Keratinocyte (primary cell): ENCODE results near the gene RCBTB2. TPM values are rescaled to one million over a fixed set of nuclear protein-coding genes. Genes with fewer than 3 reads are reported as not detected.

Source experiments
- DNase-seq: peaks from one replicate; pipeline ENCODE4 v3.0.0-alpha.2; 2011; ENCODE audit warnings: low read depth, missing footprints, low spot score
- FAIRE-seq: peaks from 2 replicates; lab custom pipeline; 2011; peaks lifted over from hg19 to GRCh38; lab: Jason Lieb, UNC
- H2AFZ ChIP-seq: 2 replicates; pipeline ENCODE4 v1.6.0; 2012; ENCODE audit warnings: low read length, control low read depth, inconsistent platforms; ENCODE audit not compliant: control insufficient read depth
- H3K27ac ChIP-seq: 2 replicates; pipeline ENCODE4 v1.5.1; 2011; ENCODE audit warnings: low read length; ENCODE audit not compliant: control insufficient read depth, insufficient read depth
- H3K27me3 ChIP-seq: 3 replicates; pipeline ENCODE4 v1.6.0; 2011; ENCODE audit warnings: low read length; ENCODE audit not compliant: control insufficient read depth, insufficient read depth; ENCODE audit errors: extremely low read depth
- H3K36me3 ChIP-seq, 2 experiments: 2 replicates in 1 of 2; 3 replicates in 1 of 2; pipeline ENCODE4 v1.5.1; 2011; ENCODE audit warnings: low read length in 2 of 2, mild to moderate bottlenecking in 1 of 2; ENCODE audit not compliant: control insufficient read depth in 2 of 2, insufficient read depth in 2 of 2; ENCODE audit errors: extremely low read depth in 1 of 2
- H3K4me1 ChIP-seq: 3 replicates; pipeline ENCODE4 v1.5.1; 2011; ENCODE audit warnings: low read length; ENCODE audit not compliant: control insufficient read depth, insufficient read depth; ENCODE audit errors: extremely low read depth
- H3K4me2 ChIP-seq: 3 replicates; pipeline ENCODE4 v1.6.0; 2011; ENCODE audit warnings: low read depth, low read length; ENCODE audit not compliant: control insufficient read depth, insufficient read depth; ENCODE audit errors: extremely low read depth
- H3K4me3 ChIP-seq, 3 experiments: fragments of 200-600 bp in 1 of 3; sonication (generic) in 1 of 3; 2 replicates in 2 of 3; 3 replicates in 1 of 3; pipeline ENCODE4 v1.5.1; 2011 to 2016; ENCODE audit warnings: low read length in 3 of 3, mild to moderate bottlenecking in 3 of 3, control low read depth in 2 of 3, inconsistent platforms in 1 of 3, low read depth in 1 of 3, mixed read lengths in 1 of 3, mixed run types in 1 of 3, moderate library complexity in 1 of 3; ENCODE audit not compliant: control insufficient read depth in 2 of 3, insufficient read depth in 2 of 3; ENCODE audit errors: extremely low read depth in 1 of 3
- H3K79me2 ChIP-seq: 2 replicates; pipeline ENCODE4 v1.6.0; 2012; ENCODE audit warnings: low read length; ENCODE audit not compliant: control insufficient read depth, insufficient read depth
- H3K9ac ChIP-seq: 3 replicates; pipeline ENCODE4 v1.6.0; 2011; ENCODE audit warnings: low read length; ENCODE audit not compliant: control insufficient read depth, insufficient read depth; ENCODE audit errors: extremely low read depth
- H3K9me1 ChIP-seq: 3 replicates; pipeline ENCODE4 v1.6.0; 2011; ENCODE audit warnings: low read length; ENCODE audit not compliant: control insufficient read depth, insufficient read depth; ENCODE audit errors: extremely low read depth
- H3K9me3 ChIP-seq: 2 replicates; pipeline ENCODE4 v1.5.1; 2012; ENCODE audit warnings: low read depth, low read length; ENCODE audit not compliant: control insufficient read depth
- H4K20me1 ChIP-seq: 3 replicates; pipeline ENCODE4 v1.6.0; 2011; ENCODE audit warnings: low read length; ENCODE audit not compliant: control insufficient read depth, insufficient read depth; ENCODE audit errors: extremely low read depth
- CTCF ChIP-seq, 3 experiments: IDR thresholded peaks in 1 of 3; conservative IDR thresholded peaks in 1 of 3; optimal IDR thresholded peaks in 1 of 3; 2 replicates in 2 of 3; 3 replicates in 1 of 3; pipeline versions ENCODE3 to v1.5.1; 2011; ENCODE audit warnings: low read length in 3 of 3, mild to moderate bottlenecking in 3 of 3, moderate library complexity in 2 of 3, control low read depth in 1 of 3, inconsistent platforms in 1 of 3; ENCODE audit not compliant: insufficient read depth in 2 of 3; ENCODE audit errors: extremely low read depth in 1 of 3
- EZH2 ChIP-seq: IDR thresholded peaks from one replicate; pipeline ENCODE4 v1.6.1; 2012; ENCODE audit warnings: inconsistent platforms, mild to moderate bottlenecking, low read length, moderate library complexity
- dilution Hi-C: fragments of 300-500 bp; cut with MboI; formaldehyde crosslinking; loops from one replicate; pipeline ENCODE4 v1.7.0; 2020; ENCODE audit warnings: low sequenced_read_pairs; ENCODE audit not compliant: extremely low pct_ligation_motif_present
- polyA plus RNA-seq, 5 experiments: library from polyadenylated mRNA; depleted of rRNA in 3 of 5; stranded (reverse) in 3 of 5; stranded (forward) in 1 of 5; unstranded in 1 of 5; fragments of >200 nt; gene quantifications; 1 replicate in 1 of 5; 2 replicates in 3 of 5; 3 replicates in 1 of 5; pipeline versions ENCODE4 v1.2.1 to v1.2.3, GENCODE V29; 2011 to 2012; ENCODE audit warnings: missing spikeins in 2 of 5, low read depth in 1 of 5, low replicate concordance in 1 of 5

Gene RCBTB2
- polyA plus RNA-seq, 1 donor (not counting 4 experiments of a cell fraction or from before 2014, with no cell fraction given), result 5.5 TPM

DNA sequence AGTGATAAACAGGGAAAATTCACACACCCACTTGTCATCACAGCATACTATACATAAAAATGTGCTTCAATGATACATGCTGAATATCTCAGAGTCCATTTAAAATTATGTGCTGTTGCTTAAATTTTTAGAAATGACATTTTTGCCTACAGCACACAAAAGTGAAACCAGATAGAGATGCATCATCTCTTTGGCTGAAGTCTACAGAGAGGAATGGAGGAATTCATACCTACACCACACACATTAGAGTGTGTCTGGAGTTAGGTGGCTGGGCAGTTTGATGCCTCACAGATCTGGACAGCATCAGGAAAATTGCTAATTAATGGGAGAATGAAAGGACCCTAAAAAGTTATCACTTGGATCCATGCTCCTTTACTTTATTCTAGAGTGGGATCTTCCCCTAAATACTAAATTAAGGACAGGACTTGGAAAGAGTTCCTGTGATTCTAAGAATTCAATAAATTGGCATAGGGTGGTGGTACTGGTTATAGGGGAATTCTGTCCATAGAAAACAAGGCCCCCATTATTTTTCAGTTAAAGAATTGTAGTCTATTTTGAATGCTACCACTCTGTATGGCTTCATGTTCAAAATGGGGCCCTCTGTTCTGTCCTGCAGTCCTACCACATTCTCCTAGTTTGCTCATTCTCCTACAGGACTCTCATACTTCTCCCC is 41.3 kb downstream of the RCBTB2 start:
- Histone ChIP-seq H3K4me1 (no peaks in the 10 kb centered on the region), H3K4me3 (no peak overlapping the region), H3K79me2 (no peaks in the 10 kb centered on the region), H4K20me1 (no peaks in the 10 kb centered on the region), H3K36me3 (no peaks in the 10 kb centered on the region), H3K9me3 (no peaks in the 10 kb centered on the region), H3K27ac (no peak overlapping the region), H3K27me3 (no peaks in the 10 kb centered on the region), H3K9ac (no peak overlapping the region), H3K4me2 (no peak overlapping the region), H2AFZ (no peak overlapping the region), H3K9me1 (no peaks in the 10 kb centered on the region)
- dilution Hi-C loops, result no loop called here
- TF ChIP-seq EZH2 (no peak), CTCF (optimal IDR thresholded peaks at IDR 0.05 in 1 of 3, IDR thresholded peaks at IDR 0.05 in 1 of 3, conservative IDR thresholded peaks at IDR 0.05 in 1 of 3; ENCODE audit: extremely low read depth in 1 of 3, insufficient read depth in 2 of 3, low read length in 3 of 3) (no peak)
- FAIRE-seq (no peak), DNase-seq (no peak)

DNA sequence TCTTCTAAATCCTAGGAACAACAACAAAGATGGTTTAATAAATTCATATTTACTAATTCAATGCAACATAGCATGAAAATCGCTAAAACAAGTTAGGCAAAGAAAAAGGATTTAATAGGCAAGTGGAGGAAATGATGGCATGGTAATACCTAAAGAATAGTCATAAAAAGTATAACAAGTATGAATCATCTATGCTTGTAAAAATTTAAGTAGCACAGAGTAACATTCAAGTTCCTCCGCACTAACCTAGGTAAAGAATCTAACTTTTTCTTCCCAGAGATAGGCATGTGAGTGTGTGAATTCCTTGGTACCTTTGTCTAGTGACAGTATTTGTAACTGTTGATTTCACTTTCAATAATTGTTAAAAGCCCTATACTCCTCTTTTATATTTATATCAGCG is 42.6 kb downstream of the RCBTB2 start:
- H3K27me3 ChIP-seq, result no peaks in the 10 kb centered on the region
- no peaks in the 10 kb centered on the region for H3K9me1 ChIP-seq
- no peak overlapping the region for H3K4me2 ChIP-seq
- H4K20me1 ChIP-seq, result no peaks in the 10 kb centered on the region
- H3K79me2 ChIP-seq, result no peaks in the 10 kb centered on the region
- H3K9ac ChIP-seq, result no peak overlapping the region
- H3K4me1 ChIP-seq, result peaks cover 2% of the 10 kb centered on the region
- DNase-seq (no peak), FAIRE-seq (no peak)
- dilution Hi-C loops, result no loop called here
- H2AFZ ChIP-seq, result no peak overlapping the region
- no peak for TF ChIP-seq CTCF (optimal IDR thresholded peaks at IDR 0.05 in 1 of 3, IDR thresholded peaks at IDR 0.05 in 1 of 3, conservative IDR thresholded peaks at IDR 0.05 in 1 of 3; ENCODE audit: extremely low read depth in 1 of 3, insufficient read depth in 2 of 3, low read length in 3 of 3)
- TF ChIP-seq EZH2, result no peak
- no peak overlapping the region for H3K27ac ChIP-seq
- no peak overlapping the region for H3K4me3 ChIP-seq
- no peaks in the 10 kb centered on the region for H3K9me3 ChIP-seq
- no peaks in the 10 kb centered on the region for H3K36me3 ChIP-seq
